Adrenal gland (tissue), 5 donors: ENCODE results near the gene TADA2B.

Experiments used
- POLR2A ChIP-seq, 2 donors: fragments of 450-650 bp; IDR thresholded peaks; one replicate each; pipeline ENCODE4 v1.6.1; 2017; ENCODE audit warnings: antibody characterized with exemption in 2 of 2, mild to moderate bottlenecking in 2 of 2, moderate library complexity in 1 of 2
- TF ChIP-seq, protein P1 (sequence below), 6 experiments: fragments of 450-650 bp in 4 of 6; fragments of 200-600 bp in 2 of 6; sonication (generic) in 1 of 6; IDR thresholded peaks; 1 replicate in 5 of 6; 2 replicates in 1 of 6; pipeline versions ENCODE4 v1.5.1 to v1.8.0; 2016 to 2021; ENCODE audit warnings: antibody characterized with exemption in 6 of 6, mild to moderate bottlenecking in 2 of 6, moderate library complexity in 1 of 6
- donor health status: DM: no; HTN: no; CAD: no.

DNA sequence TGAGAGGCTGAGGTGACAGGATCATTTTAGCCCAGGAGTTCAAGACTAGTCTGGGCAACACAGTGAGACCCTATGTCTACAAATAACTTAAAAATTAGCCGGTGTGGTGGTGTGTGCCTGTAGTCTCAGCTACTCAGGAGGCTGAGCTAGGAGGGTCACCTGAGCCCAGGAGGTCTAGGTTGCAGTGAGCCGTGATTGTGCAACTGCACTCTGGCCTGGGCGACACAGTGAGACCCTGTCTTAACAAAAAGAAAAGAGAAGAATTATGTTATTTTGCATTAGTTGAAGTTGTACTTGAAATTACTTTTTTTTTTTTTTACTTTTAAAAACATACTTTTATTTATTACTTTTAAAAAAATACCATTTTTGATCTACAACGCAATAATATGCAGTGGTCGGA, 21.8 kb upstream of the TADA2B start:
- TF ChIP-seq, protein P1, sequence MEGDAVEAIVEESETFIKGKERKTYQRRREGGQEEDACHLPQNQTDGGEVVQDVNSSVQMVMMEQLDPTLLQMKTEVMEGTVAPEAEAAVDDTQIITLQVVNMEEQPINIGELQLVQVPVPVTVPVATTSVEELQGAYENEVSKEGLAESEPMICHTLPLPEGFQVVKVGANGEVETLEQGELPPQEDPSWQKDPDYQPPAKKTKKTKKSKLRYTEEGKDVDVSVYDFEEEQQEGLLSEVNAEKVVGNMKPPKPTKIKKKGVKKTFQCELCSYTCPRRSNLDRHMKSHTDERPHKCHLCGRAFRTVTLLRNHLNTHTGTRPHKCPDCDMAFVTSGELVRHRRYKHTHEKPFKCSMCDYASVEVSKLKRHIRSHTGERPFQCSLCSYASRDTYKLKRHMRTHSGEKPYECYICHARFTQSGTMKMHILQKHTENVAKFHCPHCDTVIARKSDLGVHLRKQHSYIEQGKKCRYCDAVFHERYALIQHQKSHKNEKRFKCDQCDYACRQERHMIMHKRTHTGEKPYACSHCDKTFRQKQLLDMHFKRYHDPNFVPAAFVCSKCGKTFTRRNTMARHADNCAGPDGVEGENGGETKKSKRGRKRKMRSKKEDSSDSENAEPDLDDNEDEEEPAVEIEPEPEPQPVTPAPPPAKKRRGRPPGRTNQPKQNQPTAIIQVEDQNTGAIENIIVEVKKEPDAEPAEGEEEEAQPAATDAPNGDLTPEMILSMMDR (IDR thresholded peaks at IDR 0.05) = no peak
- TF ChIP-seq POLR2A (IDR thresholded peaks at IDR 0.05) = no peak
